AG04449 (cell line): ENCODE data around the gene DNAJB4.
"Not testable (repeated sequence)": the region's sequence is repeated elsewhere in the genome, so short reads cannot be mapped to it uniquely, and the experiment has no call there.

ENCODE experiments used
- CTCF ChIA-PET: fragments of 350-600 bp; formaldehyde crosslinking; extraction: SDS; loops from one replicate; lab custom pipeline; 2021; ENCODE audit warnings: antibody characterized with exemption; lab: Yijun Ruan, JAX
- POLR2A ChIA-PET: fragments of 400-600, 350-600 bp; formaldehyde crosslinking; extraction: SDS; loops from one replicate; lab custom pipeline; 2020; ENCODE audit warnings: antibody characterized with exemption, inconsistent platforms; lab: Yijun Ruan, JAX
- DNase-seq: peaks from one replicate; pipeline ENCODE4 v3.0.0-alpha.2; 2010; ENCODE audit warnings: low read depth, low spot score
- H3K4me3 ChIP-seq: 2 replicates; pipeline ENCODE4 v1.5.1; 2011; ENCODE audit warnings: low read depth, mild to moderate bottlenecking, control low read depth, low read length
- TF ChIP-seq, protein P1 (sequence below): IDR thresholded peaks from one replicate; pipeline ENCODE4 v1.5.1; 2011; ENCODE audit warnings: mild to moderate bottlenecking, moderate library complexity, low read length, control low read depth, inconsistent platforms; ENCODE audit not compliant: insufficient read depth; ENCODE audit errors: missing control alignments

The DNAJB4 gene

DNA sequence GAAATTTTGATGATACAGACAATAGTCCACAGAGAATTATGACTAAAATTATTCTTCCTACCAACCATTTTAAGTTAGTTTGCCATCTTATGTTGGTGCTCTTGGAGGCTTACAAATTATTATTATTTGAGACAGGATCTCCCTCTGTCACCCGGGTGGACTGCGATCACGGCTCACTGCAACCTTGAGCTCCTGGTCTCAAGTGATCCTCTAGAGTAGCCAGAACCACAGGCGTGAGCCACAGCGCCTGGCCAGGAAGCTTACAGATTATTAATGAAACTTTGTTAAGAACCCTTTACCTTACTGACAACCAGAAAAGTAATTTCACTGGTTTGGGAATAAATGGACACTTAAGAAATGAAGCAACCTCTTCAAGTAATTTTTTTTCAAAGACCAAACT lies 8.0 kb upstream of the DNAJB4 start:
- no peak for DNase-seq
- TF ChIP-seq, protein P1, sequence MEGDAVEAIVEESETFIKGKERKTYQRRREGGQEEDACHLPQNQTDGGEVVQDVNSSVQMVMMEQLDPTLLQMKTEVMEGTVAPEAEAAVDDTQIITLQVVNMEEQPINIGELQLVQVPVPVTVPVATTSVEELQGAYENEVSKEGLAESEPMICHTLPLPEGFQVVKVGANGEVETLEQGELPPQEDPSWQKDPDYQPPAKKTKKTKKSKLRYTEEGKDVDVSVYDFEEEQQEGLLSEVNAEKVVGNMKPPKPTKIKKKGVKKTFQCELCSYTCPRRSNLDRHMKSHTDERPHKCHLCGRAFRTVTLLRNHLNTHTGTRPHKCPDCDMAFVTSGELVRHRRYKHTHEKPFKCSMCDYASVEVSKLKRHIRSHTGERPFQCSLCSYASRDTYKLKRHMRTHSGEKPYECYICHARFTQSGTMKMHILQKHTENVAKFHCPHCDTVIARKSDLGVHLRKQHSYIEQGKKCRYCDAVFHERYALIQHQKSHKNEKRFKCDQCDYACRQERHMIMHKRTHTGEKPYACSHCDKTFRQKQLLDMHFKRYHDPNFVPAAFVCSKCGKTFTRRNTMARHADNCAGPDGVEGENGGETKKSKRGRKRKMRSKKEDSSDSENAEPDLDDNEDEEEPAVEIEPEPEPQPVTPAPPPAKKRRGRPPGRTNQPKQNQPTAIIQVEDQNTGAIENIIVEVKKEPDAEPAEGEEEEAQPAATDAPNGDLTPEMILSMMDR: no peak
- H3K4me3 ChIP-seq: no peak overlapping the region
- POLR2A ChIA-PET: no interaction called here
- CTCF ChIA-PET: interaction anchor here (0.6 to 2.5 kb wide), 3 partner anchors 9 to 117 kb away, joined by 3 to 6 read pairs (median 3); no protein-coding TSS in a partner anchor

DNA sequence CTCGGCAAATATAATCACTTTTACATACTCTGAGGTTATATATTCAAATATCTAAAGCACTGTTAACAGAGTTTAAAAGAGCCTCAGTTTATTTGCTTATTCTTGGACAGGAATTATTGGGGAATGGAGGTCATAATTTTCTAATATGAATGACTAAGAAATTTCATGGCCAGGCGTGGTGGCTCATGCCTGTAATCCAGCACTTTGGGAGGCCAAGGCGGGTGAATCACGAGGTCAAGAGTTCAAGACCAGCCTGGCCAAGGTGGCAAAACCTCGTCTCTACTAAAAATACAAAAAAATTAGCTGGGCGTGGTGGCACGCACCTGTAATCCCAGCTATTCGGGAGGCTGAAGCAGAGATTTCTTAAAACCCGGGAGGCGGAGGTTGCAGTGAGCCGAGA lies 4.2 kb upstream of the DNAJB4 start:
- H3K4me3 ChIP-seq, POLR2A ChIA-PET, DNase-seq: not testable (repeated sequence)
- CTCF ChIA-PET: interaction anchor here (1.0 to 1.5 kb wide), 4 partner anchors 10 to 114 kb away, joined by 3 to 7 read pairs (median 4); partner anchors contain the start of gene FUBP1

DNA sequence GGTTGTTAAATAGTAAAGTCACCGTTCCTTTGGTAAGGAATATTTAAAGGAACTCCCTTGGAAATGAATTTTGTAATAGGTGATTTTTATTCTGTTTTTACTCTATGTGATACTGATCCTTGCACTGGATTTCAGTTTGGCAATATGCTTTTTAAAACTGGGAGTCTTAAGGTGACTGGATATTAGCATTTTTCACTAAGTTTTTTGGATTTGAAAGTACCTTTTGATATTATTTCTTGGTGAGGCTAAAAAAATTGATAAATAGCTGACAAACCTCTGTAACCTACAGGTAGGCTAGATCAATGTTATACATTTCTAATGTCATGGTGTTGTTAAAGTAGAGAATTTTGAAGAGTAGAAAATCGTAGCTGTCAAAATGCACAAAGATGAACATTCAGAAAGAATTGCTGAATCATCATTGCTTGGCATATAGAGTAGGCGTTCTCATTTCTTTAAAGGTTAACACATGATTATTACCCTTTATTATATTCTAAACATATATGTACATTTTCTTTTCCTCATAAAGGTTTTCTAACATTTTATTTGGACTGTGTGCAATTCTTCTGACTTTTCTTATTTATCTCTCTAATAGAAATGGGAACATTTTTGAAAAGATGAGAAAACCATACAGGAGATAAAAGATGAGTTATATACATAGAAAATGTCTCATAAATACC lies 1.5 kb upstream of the DNAJB4 start:
- TF ChIP-seq, protein P1: no peak
- H3K4me3 ChIP-seq: no peak overlapping the region
- CTCF ChIA-PET: interaction anchor here (0.9 to 5.5 kb wide), 5 partner anchors 9 to 111 kb away, joined by 3 to 59 read pairs (median 4); no protein-coding TSS in a partner anchor
- POLR2A ChIA-PET: interaction anchor here (2.0 to 4.6 kb wide), 4 partner anchors 22 to 111 kb away, joined by 15 to 60 read pairs (median 38); partner anchors contain the start of gene FUBP1
- no peak for DNase-seq

DNA sequence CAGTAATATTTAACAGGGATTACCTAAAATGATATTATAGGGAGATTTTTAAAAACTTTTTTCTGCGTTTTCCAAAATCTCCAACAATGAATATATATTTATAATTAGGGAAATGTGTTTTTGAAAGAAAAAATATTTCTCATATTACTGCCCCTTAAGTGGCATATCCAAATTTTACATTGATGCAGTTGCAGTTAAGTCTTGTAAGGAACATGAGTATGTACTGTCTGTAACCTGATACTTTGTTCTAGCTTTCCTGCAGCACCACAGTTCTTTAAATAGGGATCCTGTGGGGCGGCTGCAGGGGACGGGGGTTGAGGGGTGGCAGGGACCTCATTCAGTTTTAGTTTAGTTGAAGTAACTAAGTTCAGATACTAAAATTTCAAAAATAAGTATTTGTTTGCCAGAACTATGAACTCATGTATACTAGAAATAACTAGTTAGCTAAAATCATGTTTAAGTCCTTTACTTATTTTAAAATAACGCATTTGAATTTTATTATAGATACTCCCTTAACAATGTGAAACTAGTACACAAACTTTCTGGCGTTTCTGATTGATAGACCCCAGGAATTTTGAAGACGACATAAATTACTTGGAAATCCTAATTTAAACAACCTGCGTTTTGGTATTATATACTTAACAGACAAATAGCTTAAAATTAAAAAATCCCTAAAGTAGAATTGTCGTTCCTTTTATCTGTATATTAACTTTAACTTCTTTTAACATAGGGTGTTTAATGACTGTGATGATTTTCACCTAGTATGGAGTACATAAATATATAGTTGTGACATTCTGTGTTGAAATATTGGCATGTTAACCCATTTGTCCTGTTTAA lies 639 bp upstream of the DNAJB4 start:
- DNase-seq: peak; percentile 42
- TF ChIP-seq, protein P1: no peak
- ChIA-PET POLR2A (interaction anchor here (0.6 to 4.6 kb wide), 16 partner anchors 8 to 499 kb away, joined by 3 to 60 read pairs (median 4); partner anchors contain the start of genes FUBP1, MIGA1 and NEXN), CTCF (interaction anchor here (1.2 to 5.5 kb wide), 5 partner anchors 24 to 321 kb away, joined by 3 to 59 read pairs (median 5); partner anchors contain the start of gene FUBP1)
- peak overlapping the region; percentile 47 for H3K4me3 ChIP-seq

DNA sequence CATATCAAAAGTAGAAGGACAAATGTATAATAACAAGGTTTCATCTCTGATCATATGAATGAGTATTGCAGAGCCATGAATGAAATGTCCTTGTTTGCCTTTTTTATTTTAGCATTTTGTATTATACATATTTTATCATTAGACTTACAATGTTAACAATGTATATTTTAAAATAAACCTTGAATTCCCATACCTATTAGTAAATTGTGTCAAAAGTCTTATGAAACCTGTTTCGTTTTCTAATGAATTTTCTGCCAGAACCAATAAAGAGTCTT lies 646 bp downstream of the DNAJB4 start:
- CTCF ChIA-PET: interaction anchor here (0.8 to 5.5 kb wide), 9 partner anchors 8 to 109 kb away, joined by 3 to 59 read pairs (median 4); partner anchors contain the start of gene FUBP1
- H3K4me3 ChIP-seq: peak overlapping the region; percentile 61
- POLR2A ChIA-PET: interaction anchor here (0.8 to 4.6 kb wide), 10 partner anchors 10 to 226 kb away, joined by 3 to 60 read pairs (median 6); partner anchors contain the start of genes FUBP1 and MIGA1
- TF ChIP-seq, protein P1: no peak
- no peak for DNase-seq

DNA sequence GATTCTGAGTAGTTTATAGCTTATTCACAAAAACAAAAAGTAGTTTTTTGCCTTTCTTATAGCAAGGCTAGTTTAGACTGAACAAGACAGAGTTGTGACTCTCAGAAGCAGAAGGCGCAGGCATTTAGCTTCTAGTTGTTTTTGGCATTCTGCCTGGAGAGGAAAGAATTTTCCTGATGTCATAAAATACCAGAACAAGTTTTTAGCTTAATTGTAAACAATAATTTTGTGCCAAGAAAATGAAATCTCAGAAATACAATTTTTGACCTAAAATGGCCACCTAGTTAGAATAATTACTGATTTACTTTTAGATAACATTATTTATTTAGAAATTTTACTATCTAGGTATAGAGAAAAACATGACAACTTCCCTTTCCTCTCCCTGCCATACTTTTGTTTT lies 1.0 kb downstream of the DNAJB4 start:
- TF ChIP-seq, protein P1: no peak
- POLR2A ChIA-PET: interaction anchor here (1.2 to 4.6 kb wide), 5 partner anchors 9 to 108 kb away, joined by 3 to 60 read pairs (median 22); partner anchors contain the start of gene FUBP1
- CTCF ChIA-PET: interaction anchor here (0.8 to 5.5 kb wide), 7 partner anchors 9 to 108 kb away, joined by 3 to 59 read pairs (median 4); no protein-coding TSS in a partner anchor
- peak overlapping the region; percentile 61 for H3K4me3 ChIP-seq
- DNase-seq: peak; percentile 63
